NCI-H1092 (cell line): ENCODE data around the gene ADAMTS2.

Experiments
- DNase-seq: peaks from one replicate; lab custom pipeline; 2025; lab: John Stamatoyannopoulos, UW

Gene ADAMTS2

DNA sequence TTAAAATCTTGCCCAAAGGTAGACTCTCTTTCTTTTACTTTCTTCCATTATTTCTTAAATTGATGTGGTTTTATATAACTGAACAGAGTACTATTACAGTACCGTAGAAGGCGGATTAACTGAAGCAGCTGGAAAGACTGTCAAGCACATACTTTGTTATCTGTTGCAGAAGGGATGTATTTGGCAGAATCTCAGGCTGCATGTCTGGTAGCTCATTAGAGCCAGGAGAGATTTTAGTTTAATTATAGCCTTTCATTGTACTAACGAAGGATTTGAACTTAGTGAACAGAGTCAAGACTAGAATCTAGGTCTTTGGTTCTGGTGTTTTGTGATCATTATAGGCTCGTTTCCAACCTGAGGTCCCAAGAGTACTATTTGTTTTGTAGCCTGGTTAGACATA lies 264.5 kb downstream of the ADAMTS2 start:
- no peak for DNase-seq

DNA sequence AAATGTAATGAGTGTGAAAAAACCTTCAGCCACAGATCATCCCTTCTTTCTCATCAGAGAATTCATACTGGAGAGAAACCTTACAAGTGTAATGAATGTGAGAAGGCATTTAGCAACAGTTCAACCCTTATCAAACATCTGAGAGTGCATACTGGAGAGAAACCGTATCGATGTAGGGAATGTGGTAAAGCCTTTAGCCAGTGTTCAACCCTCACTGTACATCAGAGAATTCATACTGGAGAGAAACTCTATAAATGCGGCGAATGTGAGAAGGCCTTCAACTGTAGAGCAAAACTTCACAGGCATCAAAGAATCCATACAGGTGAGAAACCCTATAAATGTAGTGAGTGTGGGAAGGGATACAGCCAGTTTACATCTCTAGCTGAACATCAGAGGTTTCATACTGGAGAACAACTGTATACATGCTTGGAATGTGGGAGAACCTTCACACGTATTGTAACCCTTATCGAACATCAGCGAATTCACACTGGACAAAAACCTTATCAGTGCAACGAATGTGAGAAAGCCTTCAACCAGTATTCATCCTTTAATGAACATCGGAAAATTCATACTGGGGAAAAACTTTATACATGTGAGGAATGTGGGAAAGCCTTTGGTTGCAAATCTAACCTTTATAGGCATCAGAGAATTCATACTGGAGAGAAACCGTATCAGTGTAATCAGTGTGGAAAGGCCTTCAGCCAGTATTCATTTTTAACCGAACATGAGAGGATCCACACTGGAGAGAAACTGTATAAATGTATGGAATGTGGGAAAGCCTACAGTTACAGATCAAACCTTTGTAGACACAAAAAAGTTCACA lies 265.9 kb downstream of the ADAMTS2 start:
- no peak for DNase-seq

DNA sequence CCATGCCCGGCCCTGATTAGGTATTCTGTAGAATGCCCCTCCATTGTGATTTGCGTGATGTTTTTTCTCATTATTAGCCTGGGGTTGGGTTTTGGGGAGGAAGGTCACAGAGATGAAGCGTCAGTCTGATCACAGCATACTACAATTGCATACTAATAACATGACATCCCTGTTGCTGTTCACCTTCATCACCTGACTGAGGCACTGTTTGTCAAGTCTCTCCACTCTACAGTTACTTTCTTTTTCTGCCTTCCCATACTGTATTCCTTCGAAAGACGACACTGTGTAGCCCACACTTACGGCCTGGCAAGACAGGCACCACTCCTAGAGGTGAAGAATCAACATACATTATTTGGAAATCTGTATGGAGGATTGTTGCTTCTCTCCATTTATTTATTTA lies 279.6 kb downstream of the ADAMTS2 start:
- DNase-seq = no peak

GRCh38 chr5:179061025-179061424 lies 284.2 kb downstream of the ADAMTS2 start:
- no peak for DNase-seq
